GM12878 (cell line): ENCODE results near the gene CXCL12.

ENCODE experiments used
- KAT2A ChIP-seq: conservative IDR thresholded peaks from 2 replicates; pipeline ENCODE4 v1.6.1; 2011; ENCODE audit warnings: low read depth, low read length; ENCODE audit not compliant: control insufficient read depth
- SMAD1 ChIP-seq: fragments of 450-650 bp; IDR thresholded peaks from 2 replicates; pipeline ENCODE4 v1.6.1; 2018; ENCODE audit warnings: mild to moderate bottlenecking, low read depth; ENCODE audit not compliant: partially characterized antibody
- TAF1 ChIP-seq: IDR thresholded peaks from 2 replicates; pipeline ENCODE4 v1.6.1; 2011; ENCODE audit warnings: mild to moderate bottlenecking, low read depth, low read length, borderline replicate concordance
- TF ChIP-seq, protein P1 (sequence below): fragments of 450-650 bp; IDR thresholded peaks from 2 replicates; pipeline ENCODE4 v1.6.1; 2017; ENCODE audit warnings: mild to moderate bottlenecking
- TF ChIP-seq, protein P2 (sequence below): IDR thresholded peaks from 2 replicates; pipeline ENCODE4 v1.6.1; 2012; ENCODE audit warnings: mild to moderate bottlenecking, low read depth, low read length

DNA sequence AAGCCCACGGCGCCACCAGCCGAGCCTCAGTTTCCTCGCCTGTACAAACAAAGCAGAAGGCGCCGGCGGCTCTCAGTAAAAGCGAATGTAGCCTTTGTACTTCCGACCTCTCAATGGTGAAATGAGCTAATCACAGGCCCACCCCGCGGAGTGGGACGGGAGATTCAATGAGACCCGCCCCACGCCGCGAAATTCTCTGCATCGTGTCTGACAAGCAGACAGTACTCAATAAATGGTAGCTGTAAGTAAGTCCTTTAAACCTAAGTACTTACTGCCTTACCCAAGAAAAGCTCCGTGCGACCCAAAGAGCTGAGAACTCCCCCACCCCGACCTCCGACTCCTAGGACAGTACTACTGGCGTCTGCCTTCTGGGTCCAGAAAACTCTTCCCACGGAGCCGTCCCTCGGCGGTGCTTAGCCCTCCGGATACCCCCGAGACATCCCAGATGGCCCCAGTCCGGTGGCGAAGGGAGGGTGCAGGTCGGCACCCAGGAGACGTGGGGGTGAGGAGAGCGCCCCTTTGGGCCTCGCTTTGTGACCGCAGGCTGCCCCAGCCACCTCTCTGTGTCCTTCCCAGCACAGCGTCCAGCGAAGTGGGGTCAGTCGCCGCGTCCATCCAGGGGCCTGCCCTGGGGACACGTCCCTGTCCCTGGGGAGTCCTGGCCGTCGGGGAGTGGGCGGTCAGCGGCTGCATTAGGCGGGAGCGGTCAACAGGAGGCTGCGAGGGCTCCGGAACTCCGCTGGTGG lies 972 bp upstream of the CXCL12 start:
- TF ChIP-seq TAF1: no peak
- TF ChIP-seq, protein P1, sequence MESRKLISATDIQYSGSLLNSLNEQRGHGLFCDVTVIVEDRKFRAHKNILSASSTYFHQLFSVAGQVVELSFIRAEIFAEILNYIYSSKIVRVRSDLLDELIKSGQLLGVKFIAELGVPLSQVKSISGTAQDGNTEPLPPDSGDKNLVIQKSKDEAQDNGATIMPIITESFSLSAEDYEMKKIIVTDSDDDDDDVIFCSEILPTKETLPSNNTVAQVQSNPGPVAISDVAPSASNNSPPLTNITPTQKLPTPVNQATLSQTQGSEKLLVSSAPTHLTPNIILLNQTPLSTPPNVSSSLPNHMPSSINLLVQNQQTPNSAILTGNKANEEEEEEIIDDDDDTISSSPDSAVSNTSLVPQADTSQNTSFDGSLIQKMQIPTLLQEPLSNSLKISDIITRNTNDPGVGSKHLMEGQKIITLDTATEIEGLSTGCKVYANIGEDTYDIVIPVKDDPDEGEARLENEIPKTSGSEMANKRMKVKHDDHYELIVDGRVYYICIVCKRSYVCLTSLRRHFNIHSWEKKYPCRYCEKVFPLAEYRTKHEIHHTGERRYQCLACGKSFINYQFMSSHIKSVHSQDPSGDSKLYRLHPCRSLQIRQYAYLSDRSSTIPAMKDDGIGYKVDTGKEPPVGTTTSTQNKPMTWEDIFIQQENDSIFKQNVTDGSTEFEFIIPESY: no peak
- TF ChIP-seq KAT2A: no peak
- TF ChIP-seq SMAD1: no peak
- TF ChIP-seq, protein P2, sequence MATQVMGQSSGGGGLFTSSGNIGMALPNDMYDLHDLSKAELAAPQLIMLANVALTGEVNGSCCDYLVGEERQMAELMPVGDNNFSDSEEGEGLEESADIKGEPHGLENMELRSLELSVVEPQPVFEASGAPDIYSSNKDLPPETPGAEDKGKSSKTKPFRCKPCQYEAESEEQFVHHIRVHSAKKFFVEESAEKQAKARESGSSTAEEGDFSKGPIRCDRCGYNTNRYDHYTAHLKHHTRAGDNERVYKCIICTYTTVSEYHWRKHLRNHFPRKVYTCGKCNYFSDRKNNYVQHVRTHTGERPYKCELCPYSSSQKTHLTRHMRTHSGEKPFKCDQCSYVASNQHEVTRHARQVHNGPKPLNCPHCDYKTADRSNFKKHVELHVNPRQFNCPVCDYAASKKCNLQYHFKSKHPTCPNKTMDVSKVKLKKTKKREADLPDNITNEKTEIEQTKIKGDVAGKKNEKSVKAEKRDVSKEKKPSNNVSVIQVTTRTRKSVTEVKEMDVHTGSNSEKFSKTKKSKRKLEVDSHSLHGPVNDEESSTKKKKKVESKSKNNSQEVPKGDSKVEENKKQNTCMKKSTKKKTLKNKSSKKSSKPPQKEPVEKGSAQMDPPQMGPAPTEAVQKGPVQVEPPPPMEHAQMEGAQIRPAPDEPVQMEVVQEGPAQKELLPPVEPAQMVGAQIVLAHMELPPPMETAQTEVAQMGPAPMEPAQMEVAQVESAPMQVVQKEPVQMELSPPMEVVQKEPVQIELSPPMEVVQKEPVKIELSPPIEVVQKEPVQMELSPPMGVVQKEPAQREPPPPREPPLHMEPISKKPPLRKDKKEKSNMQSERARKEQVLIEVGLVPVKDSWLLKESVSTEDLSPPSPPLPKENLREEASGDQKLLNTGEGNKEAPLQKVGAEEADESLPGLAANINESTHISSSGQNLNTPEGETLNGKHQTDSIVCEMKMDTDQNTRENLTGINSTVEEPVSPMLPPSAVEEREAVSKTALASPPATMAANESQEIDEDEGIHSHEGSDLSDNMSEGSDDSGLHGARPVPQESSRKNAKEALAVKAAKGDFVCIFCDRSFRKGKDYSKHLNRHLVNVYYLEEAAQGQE: no peak
